ENCODE data around the gene ATP5MG.

ATP5MG gene

DNA sequence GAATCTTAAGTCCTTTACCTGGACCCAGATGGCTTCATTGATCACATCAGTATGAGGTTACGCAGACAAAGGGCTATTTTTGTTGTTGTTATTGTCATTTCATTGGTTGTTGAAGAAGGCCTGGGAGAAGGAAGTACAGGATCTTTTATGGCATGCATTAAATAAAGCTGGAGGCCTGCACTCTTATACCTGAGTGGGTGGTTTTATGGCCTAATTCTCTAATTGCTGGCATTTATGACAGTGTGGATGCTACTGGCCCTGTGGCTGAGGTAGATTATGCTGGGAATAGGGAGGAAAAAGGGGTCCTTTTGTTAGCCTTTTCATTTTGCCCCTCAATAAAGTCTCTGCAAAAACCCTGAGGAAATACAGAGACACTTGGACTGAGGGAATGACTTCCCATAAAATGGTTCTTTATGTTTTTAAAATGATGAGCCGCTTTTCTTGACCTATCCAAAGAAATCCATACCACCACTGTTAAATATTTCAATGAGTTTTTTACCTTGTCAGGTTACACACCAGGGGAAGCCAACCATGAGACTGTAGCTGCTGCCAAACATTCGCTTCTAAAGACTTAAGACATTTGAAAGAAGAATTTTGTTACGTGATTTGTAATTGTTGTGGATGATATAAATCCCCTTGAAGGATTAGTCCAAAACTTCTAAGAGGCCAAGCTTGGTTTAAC, 41.6 kb downstream of the ATP5MG start:
- FAIRE-seq, result no peak

- FAIRE-seq, result no peak
Measured at GRCh38 chr11:118443590-118444218, 42.3 kb downstream of the ATP5MG start.

DNA sequence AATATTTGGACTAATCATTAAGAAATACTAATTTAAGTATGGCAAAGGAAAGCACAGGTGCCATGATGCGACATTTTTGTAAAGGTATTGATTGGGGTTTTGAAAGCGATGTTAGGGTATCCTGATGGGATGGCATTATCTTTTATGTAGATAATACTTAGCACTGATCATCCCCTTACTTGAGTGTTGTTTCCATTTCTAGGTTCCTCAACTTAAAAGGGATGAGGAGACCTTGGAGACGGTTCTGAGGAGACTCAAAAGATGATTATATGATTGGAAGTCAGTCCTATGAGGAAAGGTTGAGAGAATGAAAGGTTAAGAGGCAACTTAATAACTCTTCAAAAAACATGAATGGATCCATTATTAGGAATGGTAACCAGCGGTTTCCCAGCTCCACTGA, 46.0 kb downstream of the ATP5MG start:
- no peak for FAIRE-seq

- FAIRE-seq, result no peak
Measured at GRCh38 chr11:118448294-118448693, 46.9 kb downstream of the ATP5MG start.

DNA sequence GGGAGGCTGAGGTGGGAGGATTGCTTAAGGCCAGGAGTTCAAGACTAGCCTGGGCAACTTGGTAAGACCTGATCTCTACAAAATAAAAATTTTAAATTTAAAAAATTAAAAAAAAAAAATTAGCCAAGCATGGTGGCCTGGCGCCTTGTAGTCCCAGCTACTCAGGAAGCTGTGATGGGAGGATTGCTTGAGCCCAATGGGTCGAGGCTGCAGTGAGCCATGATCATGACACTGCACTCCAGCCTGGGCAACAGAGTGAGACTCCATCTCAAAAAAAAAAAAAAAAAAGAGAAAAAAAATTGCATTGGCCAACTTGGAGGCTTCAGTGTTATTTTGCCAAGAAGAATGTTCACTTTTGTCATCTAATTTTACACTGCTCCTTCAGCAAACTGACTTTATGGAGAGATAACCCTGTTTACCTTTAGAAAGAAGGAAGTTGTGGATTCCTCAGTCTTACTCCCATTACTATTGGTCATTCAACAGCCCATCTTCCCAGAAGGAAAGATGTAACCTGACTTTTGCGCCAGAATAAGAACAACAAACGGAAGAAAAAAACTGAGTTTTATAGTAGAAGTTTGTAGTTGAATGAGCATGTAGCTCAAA, 48.0 kb downstream of the ATP5MG start:
- FAIRE-seq, result no peak

- no peak for FAIRE-seq
Measured at GRCh38 chr11:118450451-118450850, 49.0 kb downstream of the ATP5MG start.

Data from G401.6 (cell line).